ENCODE results near the gene ZNF780A. TPM values are rescaled to one million over a fixed set of nuclear protein-coding genes. Genes with fewer than 3 reads are reported as not detected.

The ZNF780A gene
- total RNA-seq, 4 donors from 2014 or later, result 2.2 to 21.1 (median 7.8) TPM

DNA sequence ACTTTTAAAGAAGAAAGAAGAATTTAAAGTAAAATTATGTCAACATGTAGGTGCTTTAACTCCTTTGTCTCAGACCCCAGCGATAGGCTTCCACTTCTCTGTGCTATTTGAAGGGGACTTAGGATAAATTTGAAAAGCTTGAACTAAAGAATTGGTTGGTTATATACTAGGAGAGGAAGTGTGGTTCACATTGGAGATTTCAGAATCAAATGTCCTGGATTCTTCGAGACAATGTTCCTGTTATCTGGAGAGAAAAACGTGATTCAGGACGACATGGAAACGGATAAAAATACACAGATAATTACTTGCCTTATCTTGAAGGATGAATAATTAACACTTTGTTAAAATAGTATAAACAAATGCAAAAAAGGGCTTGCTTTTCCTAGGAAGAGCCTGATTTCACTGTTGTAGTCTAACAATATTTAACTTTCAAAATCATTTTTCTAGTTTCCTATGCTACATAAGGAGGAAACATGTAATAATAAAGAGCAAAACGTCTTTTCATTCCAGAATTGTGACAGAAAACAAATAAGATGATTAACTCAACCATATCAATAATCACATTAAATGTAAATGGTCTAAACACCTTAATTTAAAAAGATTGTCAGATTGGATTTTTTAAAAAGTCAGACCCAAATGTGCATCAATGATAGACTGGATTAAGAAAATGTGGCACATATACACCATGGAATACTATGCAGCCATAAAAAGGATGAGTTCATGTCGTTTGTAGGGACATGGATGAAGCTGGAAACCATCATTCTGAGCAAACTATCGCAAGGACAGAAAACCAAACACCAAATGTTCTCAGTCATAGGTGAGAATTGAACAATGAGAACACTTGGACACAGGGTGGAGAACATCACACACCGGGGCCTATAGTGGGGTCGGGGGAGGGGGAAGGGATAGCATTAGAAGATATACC, 724 bp upstream of the ZNF780A start:
- Histone ChIP-seq H3K4me1 (peaks cover 18% of the 10 kb centered on the region), H3K27me3 (peaks cover 14% of the 10 kb centered on the region), H3K9me3 (no peaks in the 10 kb centered on the region), H3K27ac (peak overlapping the region; percentile 88), H3K36me3 (no peaks in the 10 kb centered on the region), H3K4me3 (peak overlapping the region; percentile 90)
- TF ChIP-seq POLR2A (IDR thresholded peaks at IDR 0.05), result no peak
- no peak for TF ChIP-seq POLR2AphosphoS5 (IDR thresholded peaks at IDR 0.05)
- no peak for TF ChIP-seq EP300 (IDR thresholded peaks at IDR 0.05)
- TF ChIP-seq, protein P1, sequence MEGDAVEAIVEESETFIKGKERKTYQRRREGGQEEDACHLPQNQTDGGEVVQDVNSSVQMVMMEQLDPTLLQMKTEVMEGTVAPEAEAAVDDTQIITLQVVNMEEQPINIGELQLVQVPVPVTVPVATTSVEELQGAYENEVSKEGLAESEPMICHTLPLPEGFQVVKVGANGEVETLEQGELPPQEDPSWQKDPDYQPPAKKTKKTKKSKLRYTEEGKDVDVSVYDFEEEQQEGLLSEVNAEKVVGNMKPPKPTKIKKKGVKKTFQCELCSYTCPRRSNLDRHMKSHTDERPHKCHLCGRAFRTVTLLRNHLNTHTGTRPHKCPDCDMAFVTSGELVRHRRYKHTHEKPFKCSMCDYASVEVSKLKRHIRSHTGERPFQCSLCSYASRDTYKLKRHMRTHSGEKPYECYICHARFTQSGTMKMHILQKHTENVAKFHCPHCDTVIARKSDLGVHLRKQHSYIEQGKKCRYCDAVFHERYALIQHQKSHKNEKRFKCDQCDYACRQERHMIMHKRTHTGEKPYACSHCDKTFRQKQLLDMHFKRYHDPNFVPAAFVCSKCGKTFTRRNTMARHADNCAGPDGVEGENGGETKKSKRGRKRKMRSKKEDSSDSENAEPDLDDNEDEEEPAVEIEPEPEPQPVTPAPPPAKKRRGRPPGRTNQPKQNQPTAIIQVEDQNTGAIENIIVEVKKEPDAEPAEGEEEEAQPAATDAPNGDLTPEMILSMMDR (IDR thresholded peaks at IDR 0.05), result no peak
- no peak for DNase-seq (ENCODE audit: low spot score in 2 of 2)
- 42% methylated on average over 10 of the region's 10 CpGs for WGBS

DNA sequence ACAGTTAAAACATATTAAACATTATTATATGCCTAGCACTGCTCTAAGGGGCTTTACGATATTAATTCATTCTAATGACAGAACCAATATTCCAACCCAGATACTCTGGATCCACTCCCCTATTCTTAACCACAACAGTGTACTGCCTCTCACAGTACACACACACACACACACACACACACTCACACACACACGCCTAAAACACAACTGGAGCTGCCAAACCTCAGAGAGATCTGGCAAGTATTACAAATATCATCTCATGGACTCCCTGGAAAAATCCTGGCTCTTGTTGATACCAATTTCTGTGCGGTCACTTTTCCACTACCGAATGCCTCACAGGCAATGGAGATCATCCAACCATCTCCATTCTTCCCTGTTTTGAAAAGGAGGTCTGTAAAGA, 1.3 kb downstream of the ZNF780A start:
- WGBS, result 56% methylated on average over 4 of the region's 4 CpGs
- no peak for TF ChIP-seq POLR2AphosphoS5 (IDR thresholded peaks at IDR 0.05)
- TF ChIP-seq EP300 (IDR thresholded peaks at IDR 0.05), result no peak
- TF ChIP-seq, protein P1 (IDR thresholded peaks at IDR 0.05), result no peak
- TF ChIP-seq POLR2A (IDR thresholded peaks at IDR 0.05), result no peak
- no peaks in the 10 kb centered on the region for H3K9me3 ChIP-seq
- peak overlapping the region; percentile 90 for H3K4me3 ChIP-seq
- no peaks in the 10 kb centered on the region for H3K27me3 ChIP-seq
- H3K36me3 ChIP-seq, result no peaks in the 10 kb centered on the region
- no peak overlapping the region for H3K27ac ChIP-seq
- no peak for DNase-seq (ENCODE audit: low spot score in 2 of 2)
- H3K4me1 ChIP-seq, result peaks cover 18% of the 10 kb centered on the region

- Histone ChIP-seq H3K27ac (no peak overlapping the region), H3K27me3 (no peaks in the 10 kb centered on the region), H3K4me1 (peaks cover 18% of the 10 kb centered on the region), H3K9me3 (no peaks in the 10 kb centered on the region), H3K36me3 (peaks cover 2% of the 10 kb centered on the region), H3K4me3 (no peak overlapping the region)
- TF ChIP-seq, protein P1 (IDR thresholded peaks at IDR 0.05), result no peak
- TF ChIP-seq POLR2A (IDR thresholded peaks at IDR 0.05), result no peak
- no peak for TF ChIP-seq POLR2AphosphoS5 (IDR thresholded peaks at IDR 0.05)
- no peak for TF ChIP-seq EP300 (IDR thresholded peaks at IDR 0.05)
- 85% methylated on average over 5 of the region's 5 CpGs for WGBS
- DNase-seq (ENCODE audit: low spot score in 2 of 2), result no peak
These were observed 2.3 kb downstream of the ZNF780A start for GRCh38 chr19:40088299-40089047.

DNA sequence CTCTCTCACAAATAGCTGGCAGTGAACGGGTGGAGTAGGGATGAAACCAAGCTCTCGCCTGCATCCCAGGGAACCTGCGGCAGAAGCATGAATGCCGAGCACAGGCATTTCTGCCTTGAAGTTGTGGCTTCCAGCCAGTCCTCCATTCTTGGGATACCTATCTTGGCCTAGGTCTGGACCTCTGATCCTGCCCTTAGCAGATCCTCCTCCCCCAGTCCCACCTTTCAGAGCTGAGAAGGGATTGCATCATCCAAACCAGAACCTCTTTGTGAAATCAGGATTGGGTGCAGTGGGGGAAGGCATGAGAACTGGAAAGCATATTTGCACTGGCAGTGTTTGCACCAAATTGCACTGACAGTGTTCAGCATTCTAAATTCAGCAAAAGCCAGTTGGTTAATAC, 5.8 kb downstream of the ZNF780A start:
- TF ChIP-seq POLR2AphosphoS5 (IDR thresholded peaks at IDR 0.05), result no peak
- no peak for TF ChIP-seq POLR2A (IDR thresholded peaks at IDR 0.05)
- no peak for DNase-seq (ENCODE audit: low spot score in 2 of 2)
- peaks cover 10% of the 10 kb centered on the region for H3K4me1 ChIP-seq
- 90% methylated on average over 4 of the region's 4 CpGs for WGBS
- H3K9me3 ChIP-seq, result peaks cover 6% of the 10 kb centered on the region
- no peak overlapping the region for H3K27ac ChIP-seq
- no peak overlapping the region for H3K4me3 ChIP-seq
- H3K36me3 ChIP-seq, result peaks cover 34% of the 10 kb centered on the region
- no peaks in the 10 kb centered on the region for H3K27me3 ChIP-seq

DNA sequence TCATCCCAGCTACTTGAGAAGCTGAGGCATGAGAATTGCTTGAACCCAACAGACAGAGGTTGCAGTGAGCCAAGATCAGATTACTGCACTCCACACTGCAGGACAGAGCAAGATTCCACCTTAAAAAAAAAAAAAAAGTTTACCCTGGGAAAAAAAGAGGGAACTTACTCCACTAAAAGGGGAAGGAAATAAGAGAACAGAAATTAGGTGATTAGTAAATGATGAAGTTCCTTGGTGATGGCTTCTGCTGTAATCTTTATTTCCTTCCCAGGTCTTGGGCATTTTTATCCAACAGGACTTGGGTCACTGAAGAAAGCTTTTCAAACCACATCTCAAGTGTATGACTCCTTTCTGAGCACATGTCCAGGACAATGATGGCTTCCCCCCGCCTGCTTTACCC, 9.3 kb downstream of the ZNF780A start:
- TF ChIP-seq, protein P1 (IDR thresholded peaks at IDR 0.05), result no peak
- TF ChIP-seq EP300 (IDR thresholded peaks at IDR 0.05) (no peak), POLR2AphosphoS5 (IDR thresholded peaks at IDR 0.05) (no peak), POLR2A (IDR thresholded peaks at IDR 0.05) (no peak)
- 100% methylated on average over 1 of the region's 1 CpG for WGBS

More for the DNA sequence above, 9.3 kb downstream of the ZNF780A start:
- Histone ChIP-seq H3K27me3 (no peaks in the 10 kb centered on the region), H3K9me3 (peaks cover 8% of the 10 kb centered on the region), H3K27ac (no peak overlapping the region), H3K4me3 (no peak overlapping the region), H3K36me3 (peaks cover 56% of the 10 kb centered on the region), H3K4me1 (no peaks in the 10 kb centered on the region)
- no peak for DNase-seq (ENCODE audit: low spot score in 2 of 2)

All from suprapubic skin (tissue), 4 donors.